Measurements from ENCODE around the gene SCGB1C1. TPM values are rescaled to one million over a fixed set of nuclear protein-coding genes. Genes with fewer than 3 reads are reported as not detected.
"Not testable (repeated sequence)": the region's sequence is repeated elsewhere in the genome, so short reads cannot be mapped to it uniquely, and the experiment has no call there.

SCGB1C1 gene
- not detected for total RNA-seq

- not testable (repeated sequence) for DNase-seq (ENCODE audit: low spot score in 2 of 2); H3K36me3 ChIP-seq; H3K9me3 ChIP-seq; H3K27ac ChIP-seq; H3K4me1 ChIP-seq; H3K4me3 ChIP-seq; H3K27me3 ChIP-seq
- 89% methylated on average over 3 of the region's 11 CpGs; no CpG with 5 or more reads in 1 of the 2 donors for WGBS, 2 donors
Measured at GRCh38 chr11:192674-193128, at the start of gene SCGB1C1. TSS of gene SCGB1C1 (plus strand) at chr11:193078. CDS start at chr11:193100, 22 bp downstream.

- peak in 1 of 5 experiments; percentile 4 for TF ChIP-seq CTCF (IDR thresholded peaks at IDR 0.05)
- WGBS, 2 donors, result 0% methylated on average over 1 to 5 of the region's 13 CpGs
- H3K4me1 ChIP-seq; H3K9me3 ChIP-seq; DNase-seq (ENCODE audit: low spot score in 2 of 2); H3K27me3 ChIP-seq; H3K27ac ChIP-seq; H3K4me3 ChIP-seq; H3K36me3 ChIP-seq: not testable (repeated sequence)
Measured at GRCh38 chr11:180242-180641, 12.6 kb upstream of the SCGB1C1 start.

GRCh38 chr11:189200-189783, 3.6 kb upstream of the SCGB1C1 start:
- H3K27me3 ChIP-seq, result not testable (repeated sequence)

GRCh38 chr11:189843-190311, 3.0 kb upstream of the SCGB1C1 start:
- DNase-seq (ENCODE audit: low spot score in 2 of 2); H3K4me1 ChIP-seq; H3K4me3 ChIP-seq; H3K9me3 ChIP-seq; H3K27me3 ChIP-seq; H3K27ac ChIP-seq; H3K36me3 ChIP-seq: not testable (repeated sequence)
- WGBS, 2 donors, result 80% methylated on average over 3 of the region's 25 CpGs; no CpG with 5 or more reads in 1 of the 2 donors

More at GRCh38 chr11:189200-189783, 3.6 kb upstream of the SCGB1C1 start:
- H3K4me3 ChIP-seq; DNase-seq (ENCODE audit: low spot score in 2 of 2); H3K36me3 ChIP-seq; H3K27ac ChIP-seq; H3K4me1 ChIP-seq; H3K9me3 ChIP-seq: not testable (repeated sequence)
- 79 to 82% methylated on average over 42 to 51 of the region's 55 CpGs for WGBS, 2 donors

GRCh38 chr11:190546-190945, 2.3 kb upstream of the SCGB1C1 start:
- DNase-seq (ENCODE audit: low spot score in 2 of 2), result peak in 1 of 2 donors; percentile 11
- H3K36me3 ChIP-seq, H3K27ac ChIP-seq, H3K4me1 ChIP-seq, H3K9me3 ChIP-seq, H3K27me3 ChIP-seq, H3K4me3 ChIP-seq: not testable (repeated sequence)
- 78 to 82% methylated on average over 5 of the region's 5 CpGs for WGBS, 2 donors

GRCh38 chr11:191490-192478, 1.1 kb upstream of the SCGB1C1 start:
- not testable (repeated sequence) for H3K36me3 ChIP-seq, H3K27ac ChIP-seq, H3K9me3 ChIP-seq, H3K27me3 ChIP-seq, H3K4me3 ChIP-seq, H3K4me1 ChIP-seq
- DNase-seq (ENCODE audit: low spot score in 2 of 2), result peak in 1 of 2 donors; percentile 14
- 33 to 55% methylated on average over 2 to 3 of the region's 8 CpGs for WGBS, 2 donors
- TF ChIP-seq CTCF (IDR thresholded peaks at IDR 0.05), result peak in 3 of 5 experiments; percentile 40 to 46 (median 45)

GRCh38 chr11:193481-193880, 603 bp downstream of the SCGB1C1 start:
- not testable (repeated sequence) for H3K9me3 ChIP-seq; H3K36me3 ChIP-seq; DNase-seq (ENCODE audit: low spot score in 2 of 2); H3K27ac ChIP-seq; H3K4me3 ChIP-seq; H3K4me1 ChIP-seq; H3K27me3 ChIP-seq
- WGBS, 2 donors, result 73 to 76% methylated on average over 5 of the region's 5 CpGs

All from tibial nerve (tissue), 4 donors.